ENCODE measurements around the gene ICAM5.

DNA sequence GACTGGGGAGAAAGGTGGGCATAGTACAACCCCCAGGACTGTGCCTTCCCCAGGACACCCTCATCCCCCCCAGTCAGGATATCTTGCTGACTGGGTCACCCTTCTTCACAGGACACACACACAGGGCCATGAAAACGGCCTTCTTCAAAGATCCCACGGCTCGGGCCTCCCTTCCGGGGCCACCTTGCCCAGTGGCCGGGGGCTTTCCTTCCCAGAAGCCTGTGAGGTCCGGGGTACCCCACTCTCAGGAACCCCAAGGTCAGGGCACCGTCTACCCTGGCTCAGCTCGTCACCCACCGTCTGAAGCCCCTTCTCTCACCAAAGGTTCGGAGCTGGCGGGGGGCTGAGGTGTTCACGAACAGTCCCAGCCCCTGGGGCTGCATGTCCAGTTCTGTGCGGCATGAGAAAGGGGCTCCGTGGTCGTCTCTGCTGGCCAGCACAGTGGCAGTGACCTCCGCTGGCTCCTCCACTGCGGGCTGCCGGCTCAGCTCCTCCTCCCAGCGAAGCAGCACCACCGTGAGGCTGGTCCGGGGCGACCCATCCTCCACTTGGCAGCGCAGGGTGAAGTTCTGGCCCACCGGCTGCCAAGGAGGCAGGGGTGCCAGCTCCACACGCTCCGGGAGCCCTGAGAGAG is 45.7 kb downstream of the ICAM5 start:
- TF ChIP-seq, protein P1, sequence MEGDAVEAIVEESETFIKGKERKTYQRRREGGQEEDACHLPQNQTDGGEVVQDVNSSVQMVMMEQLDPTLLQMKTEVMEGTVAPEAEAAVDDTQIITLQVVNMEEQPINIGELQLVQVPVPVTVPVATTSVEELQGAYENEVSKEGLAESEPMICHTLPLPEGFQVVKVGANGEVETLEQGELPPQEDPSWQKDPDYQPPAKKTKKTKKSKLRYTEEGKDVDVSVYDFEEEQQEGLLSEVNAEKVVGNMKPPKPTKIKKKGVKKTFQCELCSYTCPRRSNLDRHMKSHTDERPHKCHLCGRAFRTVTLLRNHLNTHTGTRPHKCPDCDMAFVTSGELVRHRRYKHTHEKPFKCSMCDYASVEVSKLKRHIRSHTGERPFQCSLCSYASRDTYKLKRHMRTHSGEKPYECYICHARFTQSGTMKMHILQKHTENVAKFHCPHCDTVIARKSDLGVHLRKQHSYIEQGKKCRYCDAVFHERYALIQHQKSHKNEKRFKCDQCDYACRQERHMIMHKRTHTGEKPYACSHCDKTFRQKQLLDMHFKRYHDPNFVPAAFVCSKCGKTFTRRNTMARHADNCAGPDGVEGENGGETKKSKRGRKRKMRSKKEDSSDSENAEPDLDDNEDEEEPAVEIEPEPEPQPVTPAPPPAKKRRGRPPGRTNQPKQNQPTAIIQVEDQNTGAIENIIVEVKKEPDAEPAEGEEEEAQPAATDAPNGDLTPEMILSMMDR (conservative IDR thresholded peaks at IDR 0.05; ENCODE audit: low read depth, low read length), result no peak
- no peak for TF ChIP-seq EZH2phosphoT487 (IDR thresholded peaks at IDR 0.05; ENCODE audit: borderline replicate concordance, low read length)
- no peak for TF ChIP-seq EZH2 (IDR thresholded peaks at IDR 0.05; ENCODE audit: low read length, unreplicated experiment)

Measured in PC-3 (cell line).